Measurements from ENCODE around the gene ZNF366.

ZNF366 gene

GRCh38 chr5:72439192-72439591 is 68.0 kb downstream of the ZNF366 start:
- no peak for DNase-seq (ENCODE audit: low read depth)
- H3K4me3 ChIP-seq (ENCODE audit: low read depth, low read length), result no peak overlapping the region
- no peak for TF ChIP-seq CTCF (IDR thresholded peaks at IDR 0.05; ENCODE audit: low read depth, low read length, missing control alignments)

GRCh38 chr5:72438141-72438540 is 69.1 kb downstream of the ZNF366 start:
- DNase-seq (ENCODE audit: low read depth), result no peak
- no peak overlapping the region for H3K4me3 ChIP-seq (ENCODE audit: low read depth, low read length)
- TF ChIP-seq CTCF (IDR thresholded peaks at IDR 0.05; ENCODE audit: low read depth, low read length, missing control alignments), result no peak

GRCh38 chr5:72436796-72437471 is 70.3 kb downstream of the ZNF366 start:
- no peak for DNase-seq (ENCODE audit: low read depth)
- no peak for TF ChIP-seq CTCF (IDR thresholded peaks at IDR 0.05; ENCODE audit: low read depth, low read length, missing control alignments)
- H3K4me3 ChIP-seq (ENCODE audit: low read depth, low read length), result no peak overlapping the region

GRCh38 chr5:72434781-72435437 is 72.3 kb downstream of the ZNF366 start:
- no peak for TF ChIP-seq CTCF (IDR thresholded peaks at IDR 0.05; ENCODE audit: low read depth, low read length, missing control alignments)
- DNase-seq (ENCODE audit: low read depth), result no peak
- H3K4me3 ChIP-seq (ENCODE audit: low read depth, low read length), result no peak overlapping the region

GRCh38 chr5:72434056-72434780 is 73.0 kb downstream of the ZNF366 start:
- DNase-seq (ENCODE audit: low read depth), result no peak
- H3K4me3 ChIP-seq (ENCODE audit: low read depth, low read length), result no peak overlapping the region
- no peak for TF ChIP-seq CTCF (IDR thresholded peaks at IDR 0.05; ENCODE audit: low read depth, low read length, missing control alignments)

- TF ChIP-seq CTCF (IDR thresholded peaks at IDR 0.05; ENCODE audit: low read depth, low read length, missing control alignments), result no peak
- no peak for DNase-seq (ENCODE audit: low read depth)
- no peak overlapping the region for H3K4me3 ChIP-seq (ENCODE audit: low read depth, low read length)
Observed at GRCh38 chr5:72433522-72433921, 73.7 kb downstream of the ZNF366 start.
